Activated CD4-positive, alpha-beta T cell treated with anti-CD3 and anti-CD28 coated beads, Interleukin-2, amount 10 ng/mL, durations not matched to agents 24 days and 14 days (primary cell): ENCODE measurements around the gene C1QTNF6. TPM values are rescaled to one million over a fixed set of nuclear protein-coding genes. Genes with fewer than 3 reads are reported as not detected.
A peak's percentile ranks its signal among the peaks of the same experiment; 100 is the strongest.
"Not testable (repeated sequence)": the region's sequence is repeated elsewhere in the genome, so short reads cannot be mapped to it uniquely, and the experiment has no call there.

Source experiments
- DNase-seq: peaks from one replicate; pipeline ENCODE4 v3.0.0; 2022
- H3K27ac Mint-ChIP-seq: one replicate; pipeline ENCODE4 v1.8.0; 2022; ENCODE audit warnings: mild to moderate bottlenecking, mixed read lengths
- H3K27me3 Mint-ChIP-seq: one replicate; pipeline ENCODE4 v1.8.0; 2022; ENCODE audit warnings: mixed read lengths
- H3K36me3 Mint-ChIP-seq: one replicate; pipeline ENCODE4 v1.8.0; 2022; ENCODE audit warnings: low read depth, mild to moderate bottlenecking, mixed read lengths
- H3K4me1 Mint-ChIP-seq: one replicate; pipeline ENCODE4 v1.8.0; 2021; ENCODE audit warnings: mixed read lengths
- H3K4me3 Mint-ChIP-seq: one replicate; pipeline ENCODE4 v1.8.0; 2022; ENCODE audit warnings: mild to moderate bottlenecking, moderate library complexity, mixed read lengths
- H3K9me3 Mint-ChIP-seq: one replicate; pipeline ENCODE4 v1.8.0; 2021; ENCODE audit warnings: mixed read lengths
- intact Hi-C: fragments of 100-400 bp; cut with micrococcal nuclease; formaldehyde crosslinking; loops from one replicate; pipeline ENCODE4 v1.15.1; 2023
- total RNA-seq: library from RNA; stranded (reverse); gene quantifications from 2 replicates; pipeline ENCODE4 v1.2.3, GENCODE V29; 2022

Gene C1QTNF6
- total RNA-seq, 1 donor from 2014 or later = 6.0 TPM

GRCh38 chr22:37177221-37177620 is 10.8 kb downstream of the C1QTNF6 start:
- peaks cover 9% of the 10 kb centered on the region for H3K27me3 Mint-ChIP-seq
- no peak overlapping the region for H3K27ac Mint-ChIP-seq
- no peaks in the 10 kb centered on the region for H3K9me3 Mint-ChIP-seq

GRCh38 chr22:37176464-37177061 is 11.5 kb downstream of the C1QTNF6 start:
- intact Hi-C loops = no loop called here
- Mint-ChIP-seq H3K4me3 (no peak overlapping the region), H3K27ac (no peak overlapping the region), H3K36me3 (no peaks in the 10 kb centered on the region), H3K27me3 (peaks cover 9% of the 10 kb centered on the region), H3K9me3 (no peaks in the 10 kb centered on the region), H3K4me1 (peaks cover 5% of the 10 kb centered on the region)
- no peak for DNase-seq

More at GRCh38 chr22:37177221-37177620, 10.8 kb downstream of the C1QTNF6 start:
- intact Hi-C loops = no loop called here
- Mint-ChIP-seq H3K4me1 (peaks cover 6% of the 10 kb centered on the region), H3K4me3 (no peak overlapping the region), H3K36me3 (no peaks in the 10 kb centered on the region)
- DNase-seq = no peak

GRCh38 chr22:37175414-37176281 is 12.4 kb downstream of the C1QTNF6 start:
- no peak overlapping the region for H3K4me3 Mint-ChIP-seq
- H3K27me3 Mint-ChIP-seq = peaks cover 11% of the 10 kb centered on the region
- intact Hi-C loops = no loop called here
- H3K27ac Mint-ChIP-seq = no peak overlapping the region
- no peaks in the 10 kb centered on the region for H3K36me3 Mint-ChIP-seq
- no peak for DNase-seq
- H3K9me3 Mint-ChIP-seq = no peaks in the 10 kb centered on the region
- H3K4me1 Mint-ChIP-seq = peaks cover 5% of the 10 kb centered on the region

GRCh38 chr22:37174964-37175363 is 13.1 kb downstream of the C1QTNF6 start:
- Mint-ChIP-seq H3K27me3 (peaks cover 11% of the 10 kb centered on the region), H3K36me3 (no peaks in the 10 kb centered on the region), H3K9me3 (no peaks in the 10 kb centered on the region), H3K4me3 (no peak overlapping the region), H3K27ac (no peak overlapping the region), H3K4me1 (peaks cover 8% of the 10 kb centered on the region)
- no peak for DNase-seq
- intact Hi-C loops = no loop called here

GRCh38 chr22:37173709-37174108 is 14.3 kb downstream of the C1QTNF6 start:
- no peak for DNase-seq
- peaks cover 11% of the 10 kb centered on the region for H3K27me3 Mint-ChIP-seq
- peaks cover 14% of the 10 kb centered on the region for H3K4me1 Mint-ChIP-seq
- no peaks in the 10 kb centered on the region for H3K36me3 Mint-ChIP-seq
- intact Hi-C loops = no loop called here
- no peak overlapping the region for H3K27ac Mint-ChIP-seq
- no peaks in the 10 kb centered on the region for H3K9me3 Mint-ChIP-seq
- no peak overlapping the region for H3K4me3 Mint-ChIP-seq

- H3K4me3 Mint-ChIP-seq = no peak overlapping the region
- DNase-seq = no peak
These were observed 15.5 kb downstream of the C1QTNF6 start for GRCh38 chr22:37172266-37173245.

GRCh38 chr22:37171662-37172061 is 16.4 kb downstream of the C1QTNF6 start:
- H3K27ac Mint-ChIP-seq = no peak overlapping the region
- intact Hi-C loops = no loop called here
- no peaks in the 10 kb centered on the region for H3K36me3 Mint-ChIP-seq
- peaks cover 32% of the 10 kb centered on the region for H3K4me1 Mint-ChIP-seq
- no peak overlapping the region for H3K4me3 Mint-ChIP-seq
- H3K27me3 Mint-ChIP-seq = peaks cover 9% of the 10 kb centered on the region
- H3K9me3 Mint-ChIP-seq = no peaks in the 10 kb centered on the region
- DNase-seq = no peak

More at GRCh38 chr22:37172266-37173245, 15.5 kb downstream of the C1QTNF6 start:
- Mint-ChIP-seq H3K27me3 (peaks cover 11% of the 10 kb centered on the region), H3K4me1 (peaks cover 25% of the 10 kb centered on the region), H3K27ac (no peak overlapping the region), H3K9me3 (no peaks in the 10 kb centered on the region), H3K36me3 (no peaks in the 10 kb centered on the region)
- intact Hi-C loops = no loop called here

- H3K27ac Mint-ChIP-seq, H3K9me3 Mint-ChIP-seq, H3K27me3 Mint-ChIP-seq, H3K36me3 Mint-ChIP-seq, H3K4me3 Mint-ChIP-seq, DNase-seq, intact Hi-C loops: not testable (repeated sequence)
- peaks cover 33% of the 10 kb centered on the region for H3K4me1 Mint-ChIP-seq
These were observed 17.2 kb downstream of the C1QTNF6 start for GRCh38 chr22:37170689-37171405.

- peaks cover 2% of the 10 kb centered on the region for H3K27me3 Mint-ChIP-seq
- intact Hi-C loops = no loop called here
- H3K4me1 Mint-ChIP-seq = peaks cover 36% of the 10 kb centered on the region
- no peak overlapping the region for H3K4me3 Mint-ChIP-seq
- H3K27ac Mint-ChIP-seq = peak overlapping the region; percentile 7
- H3K9me3 Mint-ChIP-seq = no peaks in the 10 kb centered on the region
- no peak for DNase-seq
- H3K36me3 Mint-ChIP-seq = no peaks in the 10 kb centered on the region
These were observed 17.9 kb downstream of the C1QTNF6 start for GRCh38 chr22:37169947-37170688.

- Mint-ChIP-seq H3K27me3 (peaks cover 2% of the 10 kb centered on the region), H3K36me3 (no peaks in the 10 kb centered on the region), H3K4me3 (no peak overlapping the region), H3K4me1 (peaks cover 44% of the 10 kb centered on the region), H3K9me3 (no peaks in the 10 kb centered on the region), H3K27ac (peak overlapping the region; percentile 7)
- intact Hi-C loops = no loop called here
- no peak for DNase-seq
These were observed 18.6 kb downstream of the C1QTNF6 start for GRCh38 chr22:37169406-37169805.

GRCh38 chr22:37167981-37168647 is 19.9 kb downstream of the C1QTNF6 start:
- peak overlapping the region; percentile 55 for H3K27ac Mint-ChIP-seq
- H3K36me3 Mint-ChIP-seq = no peaks in the 10 kb centered on the region
- no peaks in the 10 kb centered on the region for H3K9me3 Mint-ChIP-seq
- peak overlapping the region; percentile 69 for H3K4me3 Mint-ChIP-seq
- peaks cover 2% of the 10 kb centered on the region for H3K27me3 Mint-ChIP-seq
- H3K4me1 Mint-ChIP-seq = peaks cover 55% of the 10 kb centered on the region
- no peak for DNase-seq
- intact Hi-C loops = no loop called here

GRCh38 chr22:37167176-37167980 is 20.7 kb downstream of the C1QTNF6 start:
- Mint-ChIP-seq H3K4me1 (peaks cover 62% of the 10 kb centered on the region), H3K9me3 (no peaks in the 10 kb centered on the region), H3K36me3 (no peaks in the 10 kb centered on the region), H3K27me3 (peaks cover 2% of the 10 kb centered on the region), H3K27ac (peak overlapping the region; percentile 78), H3K4me3 (peak overlapping the region; percentile 69)
- intact Hi-C loops = no loop called here
- DNase-seq = no peak
